Right lobe of liver (tissue), 6 donors: ENCODE data around the gene COL5A1. TPM values are rescaled to one million over a fixed set of nuclear protein-coding genes. Genes with fewer than 3 reads are reported as not detected.
A peak's percentile ranks its signal among the peaks of the same experiment; 100 is the strongest.

Source experiments
- ATAC-seq, 4 donors: fragments of 200-7000 bp; cut with Tn5 transposase; one replicate each; pipeline ENCODE4 v1.9.1; 2020; ENCODE audit warnings: mild to moderate bottlenecking in 4 of 4, moderate library complexity in 4 of 4
- DNase-seq, 3 donors: peaks; one replicate each; pipeline ENCODE4 v3.0.0-alpha.2; 2020
- H3K27ac ChIP-seq, 3 donors: fragments of 200-600 bp; one replicate each; pipeline ENCODE4 v1.8.0; 2022
- H3K27me3 ChIP-seq, 2 donors: fragments of 200-600 bp; one replicate each; pipeline ENCODE4 v1.8.0; 2022
- H3K36me3 ChIP-seq, 4 donors: fragments of 200-600 bp; sonication (generic) in 1 of 4; one replicate each; pipeline versions ENCODE4 v1.5.1 to v1.8.0; 2017 to 2022; ENCODE audit warnings: control low read depth in 1 of 4
- H3K4me1 ChIP-seq, 4 donors: fragments of 200-600 bp; sonication (generic) in 1 of 4; one replicate each; pipeline versions ENCODE4 v1.5.1 to v1.8.0; 2017 to 2022; ENCODE audit warnings: control low read depth in 1 of 4
- H3K4me3 ChIP-seq, 3 donors: fragments of 200-600 bp; one replicate each; pipeline ENCODE4 v1.8.0; 2022
- H3K9me3 ChIP-seq, 4 donors: fragments of 200-600 bp; sonication (generic) in 1 of 4; one replicate each; pipeline versions ENCODE4 v1.5.1 to v1.8.0; 2017 to 2022; ENCODE audit warnings: control low read depth in 1 of 4
- CTCF ChIP-seq, 4 donors: fragments of 200-600 bp in 3 of 4; fragments of 450-650 bp in 1 of 4; IDR thresholded peaks; one replicate each; pipeline versions ENCODE4 v1.5.1 to v1.8.0; 2016 to 2022; ENCODE audit warnings: antibody characterized with exemption in 4 of 4, mild to moderate bottlenecking in 2 of 4
- POLR2A ChIP-seq: fragments of 450-650 bp; IDR thresholded peaks from one replicate; pipeline ENCODE4 v1.6.1; 2017; ENCODE audit warnings: antibody characterized with exemption, mild to moderate bottlenecking
- WGBS: methylation state at CpG from one replicate; pipeline ENCODE4 v1.1.6; 2018; ENCODE audit warnings: low coverage, low lambda C conversion rate; ENCODE audit not compliant: insufficient coverage; ENCODE audit errors: missing lambda C conversion rate; 5-methylcytosine and 5-hydroxymethylcytosine counted together
- intact Hi-C, 2 donors: fragments of 100-400 bp; cut with DNase I; formaldehyde crosslinking; loops; one replicate each; pipeline versions ENCODE4 v1.11.2 to v1.14.1; 2022
- total RNA-seq, 6 experiments: library from RNA; depleted of rRNA in 2 of 6; stranded (reverse); fragments of >200 nt in 2 of 6; fragmentation: NEBNext Ultra II Directional in 3 of 6; extraction: Animal tissue kit (Norgen Biotek cat#: 25700) in 3 of 6; gene quantifications; one replicate each; pipeline versions ENCODE4 v1.1.0 to v1.2.4, GENCODE V29; 2016 to 2023
- donor health status: DM: no; HTN: yes; CAD: no.
- donor health status: DM: no; HTN: no; CAD: no.
- donor health status: DM: no; HTN: no; CAD: no.
- donor health status: DM: no; HTN: yes; CAD: no.
- donor health status: DM: no; HTN: yes; CAD: no.

The COL5A1 gene
- total RNA-seq, 6 experiments from 2014 or later, result 1.5 to 17.0 (median 7.7) TPM

- Histone ChIP-seq H3K4me1 (no peaks in the 10 kb centered on the region), H3K27me3 (no peaks in the 10 kb centered on the region), H3K27ac (no peak overlapping the region), H3K9me3 (no peaks in the 10 kb centered on the region), H3K4me3 (no peak overlapping the region), H3K36me3 (no peaks in the 10 kb centered on the region)
- DNase-seq (no peak), ATAC-seq (no peak)
- no CpG with 5 or more reads among the region's 16 CpGs for WGBS
- TF ChIP-seq CTCF (IDR thresholded peaks at IDR 0.05), result no peak
- intact Hi-C loops, result no loop called here
These were observed 98.5 kb downstream of the COL5A1 start for GRCh38 chr9:134740071-134740470.

- intact Hi-C loops, result no loop called here
- no peaks in the 10 kb centered on the region for H3K4me1 ChIP-seq
- H3K9me3 ChIP-seq, result no peaks in the 10 kb centered on the region
- ATAC-seq (no peak), DNase-seq (no peak)
- no peaks in the 10 kb centered on the region for H3K27me3 ChIP-seq
- H3K36me3 ChIP-seq, result no peaks in the 10 kb centered on the region
- no peak overlapping the region for H3K27ac ChIP-seq
- no peak overlapping the region for H3K4me3 ChIP-seq
- 23% methylated on average over 4 of the region's 9 CpGs for WGBS
- TF ChIP-seq POLR2A (no peak), CTCF (IDR thresholded peaks at IDR 0.05) (no peak)
These were observed 100.2 kb downstream of the COL5A1 start for GRCh38 chr9:134741846-134742245.

- ATAC-seq (no peak), DNase-seq (no peak)
- Histone ChIP-seq H3K4me1 (no peaks in the 10 kb centered on the region), H3K9me3 (no peaks in the 10 kb centered on the region), H3K27ac (no peak overlapping the region), H3K36me3 (no peaks in the 10 kb centered on the region), H3K27me3 (no peaks in the 10 kb centered on the region), H3K4me3 (no peak overlapping the region)
- TF ChIP-seq POLR2A, result no peak
- TF ChIP-seq CTCF (IDR thresholded peaks at IDR 0.05), result peak in 1 of 4 donors; percentile 5
- intact Hi-C loops, result no loop called here
- 67% methylated on average over 12 of the region's 22 CpGs for WGBS
These were observed 101.4 kb downstream of the COL5A1 start for GRCh38 chr9:134742822-134743535.

- TF ChIP-seq POLR2A (no peak), CTCF (IDR thresholded peaks at IDR 0.05) (no peak)
- H3K4me3 ChIP-seq, result no peak overlapping the region
- no peaks in the 10 kb centered on the region for H3K36me3 ChIP-seq
- intact Hi-C loops, result no loop called here
- 80% methylated on average over 1 of the region's 5 CpGs for WGBS
- no peaks in the 10 kb centered on the region for H3K4me1 ChIP-seq
- H3K27ac ChIP-seq, result no peak overlapping the region
- DNase-seq, result no peak
- H3K27me3 ChIP-seq, result no peaks in the 10 kb centered on the region
- ATAC-seq, result no peak
- no peaks in the 10 kb centered on the region for H3K9me3 ChIP-seq
These were observed 102.2 kb downstream of the COL5A1 start for GRCh38 chr9:134743853-134744252.
